ENCODE data around the gene CRCP.
"Not testable (repeated sequence)": the region's sequence is repeated elsewhere in the genome, so short reads cannot be mapped to it uniquely, and the experiment has no call there.

CRCP gene

GRCh38 chr7:66163186-66163610, 48.6 kb downstream of the CRCP start:
- no peaks in the 10 kb centered on the region for H3K27me3 ChIP-seq (ENCODE audit: control insufficient read depth, insufficient read depth, low read length)
- no peak overlapping the region for H3K9ac ChIP-seq (ENCODE audit: low read depth, low read length)
- no peaks in the 10 kb centered on the region for H3K9me3 ChIP-seq (replicated peaks; ENCODE audit: low read length)
- peaks cover 8% of the 10 kb centered on the region for H3K4me1 ChIP-seq (ENCODE audit: control insufficient read depth, insufficient read depth, low read length)
- H3K36me3 ChIP-seq (ENCODE audit: insufficient read depth, low read length), result peaks cover 3% of the 10 kb centered on the region
- H3K4me2 ChIP-seq (ENCODE audit: low read length), result no peak overlapping the region
- no peak overlapping the region for H3K4me3 ChIP-seq (ENCODE audit: low read length)

- Histone ChIP-seq H3K9me3 (replicated peaks; ENCODE audit: low read length) (no peaks in the 10 kb centered on the region), H3K36me3 (ENCODE audit: insufficient read depth, low read length) (no peaks in the 10 kb centered on the region), H3K4me1 (ENCODE audit: control insufficient read depth, insufficient read depth, low read length) (peaks cover 8% of the 10 kb centered on the region), H3K27me3 (ENCODE audit: control insufficient read depth, insufficient read depth, low read length) (no peaks in the 10 kb centered on the region), H3K4me3 (ENCODE audit: low read length) (no peak overlapping the region), H3K4me2 (ENCODE audit: low read length) (no peak overlapping the region), H3K9ac (ENCODE audit: low read depth, low read length) (no peak overlapping the region)
Measured at GRCh38 chr7:66164356-66164755, 49.7 kb downstream of the CRCP start.

- H3K27me3 ChIP-seq (ENCODE audit: control insufficient read depth, insufficient read depth, low read length), result no peaks in the 10 kb centered on the region
- peaks cover 16% of the 10 kb centered on the region for H3K4me1 ChIP-seq (ENCODE audit: control insufficient read depth, insufficient read depth, low read length)
- H3K9me3 ChIP-seq (replicated peaks; ENCODE audit: low read length), result no peaks in the 10 kb centered on the region
- no peak overlapping the region for H3K4me3 ChIP-seq (ENCODE audit: low read length)
- no peak overlapping the region for H3K9ac ChIP-seq (ENCODE audit: low read depth, low read length)
- H3K4me2 ChIP-seq (ENCODE audit: low read length), result no peak overlapping the region
- no peaks in the 10 kb centered on the region for H3K36me3 ChIP-seq (ENCODE audit: insufficient read depth, low read length)
Measured at GRCh38 chr7:66167773-66168387, 53.2 kb downstream of the CRCP start.

- no peaks in the 10 kb centered on the region for H3K27me3 ChIP-seq (ENCODE audit: control insufficient read depth, insufficient read depth, low read length)
- no peak overlapping the region for H3K9ac ChIP-seq (ENCODE audit: low read depth, low read length)
- no peaks in the 10 kb centered on the region for H3K9me3 ChIP-seq (replicated peaks; ENCODE audit: low read length)
- H3K4me1 ChIP-seq (ENCODE audit: control insufficient read depth, insufficient read depth, low read length), result peaks cover 16% of the 10 kb centered on the region
- H3K36me3 ChIP-seq (ENCODE audit: insufficient read depth, low read length), result no peaks in the 10 kb centered on the region
- no peak overlapping the region for H3K4me2 ChIP-seq (ENCODE audit: low read length)
- no peak overlapping the region for H3K4me3 ChIP-seq (ENCODE audit: low read length)
Measured at GRCh38 chr7:66169616-66170015, 55.0 kb downstream of the CRCP start.

- H3K36me3 ChIP-seq (ENCODE audit: insufficient read depth, low read length), result no peaks in the 10 kb centered on the region
- no peak overlapping the region for H3K9ac ChIP-seq (ENCODE audit: low read depth, low read length)
- H3K27me3 ChIP-seq (ENCODE audit: control insufficient read depth, insufficient read depth, low read length), result no peaks in the 10 kb centered on the region
- H3K4me1 ChIP-seq (ENCODE audit: control insufficient read depth, insufficient read depth, low read length), result peaks cover 16% of the 10 kb centered on the region
- peak overlapping the region; percentile 42 for H3K4me2 ChIP-seq (ENCODE audit: low read length)
- H3K4me3 ChIP-seq (ENCODE audit: low read length), result no peak overlapping the region
- H3K9me3 ChIP-seq (replicated peaks; ENCODE audit: low read length), result no peaks in the 10 kb centered on the region
Measured at GRCh38 chr7:66170309-66171231, 55.9 kb downstream of the CRCP start.

GRCh38 chr7:66172536-66173401, 58.1 kb downstream of the CRCP start:
- not testable (repeated sequence) for H3K4me3 ChIP-seq (ENCODE audit: low read length); H3K9ac ChIP-seq (ENCODE audit: low read depth, low read length); H3K4me2 ChIP-seq (ENCODE audit: low read length); H3K27me3 ChIP-seq (ENCODE audit: control insufficient read depth, insufficient read depth, low read length); H3K36me3 ChIP-seq (ENCODE audit: insufficient read depth, low read length); H3K9me3 ChIP-seq (replicated peaks; ENCODE audit: low read length)
- peaks cover 11% of the 10 kb centered on the region for H3K4me1 ChIP-seq (ENCODE audit: control insufficient read depth, insufficient read depth, low read length)

GRCh38 chr7:66173856-66174255, 59.2 kb downstream of the CRCP start:
- Histone ChIP-seq H3K4me2 (ENCODE audit: low read length) (no peak overlapping the region), H3K27me3 (ENCODE audit: control insufficient read depth, insufficient read depth, low read length) (no peaks in the 10 kb centered on the region), H3K4me1 (ENCODE audit: control insufficient read depth, insufficient read depth, low read length) (peaks cover 8% of the 10 kb centered on the region), H3K9me3 (replicated peaks; ENCODE audit: low read length) (no peaks in the 10 kb centered on the region), H3K36me3 (ENCODE audit: insufficient read depth, low read length) (no peaks in the 10 kb centered on the region), H3K4me3 (ENCODE audit: low read length) (no peak overlapping the region), H3K9ac (ENCODE audit: low read depth, low read length) (no peak overlapping the region)

GRCh38 chr7:66175006-66175405, 60.4 kb downstream of the CRCP start:
- H3K4me3 ChIP-seq (ENCODE audit: low read length); H3K9ac ChIP-seq (ENCODE audit: low read depth, low read length); H3K4me1 ChIP-seq (ENCODE audit: control insufficient read depth, insufficient read depth, low read length); H3K9me3 ChIP-seq (replicated peaks; ENCODE audit: low read length); H3K36me3 ChIP-seq (ENCODE audit: insufficient read depth, low read length); H3K4me2 ChIP-seq (ENCODE audit: low read length); H3K27me3 ChIP-seq (ENCODE audit: control insufficient read depth, insufficient read depth, low read length): not testable (repeated sequence)

GRCh38 chr7:66176914-66177313, 62.3 kb downstream of the CRCP start:
- H3K9me3 ChIP-seq (replicated peaks; ENCODE audit: low read length), result no peaks in the 10 kb centered on the region
- no peak overlapping the region for H3K4me2 ChIP-seq (ENCODE audit: low read length)
- no peaks in the 10 kb centered on the region for H3K36me3 ChIP-seq (ENCODE audit: insufficient read depth, low read length)
- no peak overlapping the region for H3K9ac ChIP-seq (ENCODE audit: low read depth, low read length)
- no peaks in the 10 kb centered on the region for H3K27me3 ChIP-seq (ENCODE audit: control insufficient read depth, insufficient read depth, low read length)
- H3K4me3 ChIP-seq (ENCODE audit: low read length), result no peak overlapping the region
- no peaks in the 10 kb centered on the region for H3K4me1 ChIP-seq (ENCODE audit: control insufficient read depth, insufficient read depth, low read length)

GRCh38 chr7:66178258-66178657, 63.6 kb downstream of the CRCP start:
- Histone ChIP-seq H3K27me3 (ENCODE audit: control insufficient read depth, insufficient read depth, low read length) (no peaks in the 10 kb centered on the region), H3K9ac (ENCODE audit: low read depth, low read length) (no peak overlapping the region), H3K9me3 (replicated peaks; ENCODE audit: low read length) (no peaks in the 10 kb centered on the region), H3K4me2 (ENCODE audit: low read length) (no peak overlapping the region), H3K4me1 (ENCODE audit: control insufficient read depth, insufficient read depth, low read length) (peaks cover under 1% of the 10 kb centered on the region), H3K36me3 (ENCODE audit: insufficient read depth, low read length) (no peaks in the 10 kb centered on the region), H3K4me3 (ENCODE audit: low read length) (no peak overlapping the region)

- Histone ChIP-seq H3K9me3 (replicated peaks; ENCODE audit: low read length) (no peaks in the 10 kb centered on the region), H3K4me1 (ENCODE audit: control insufficient read depth, insufficient read depth, low read length) (peaks cover 14% of the 10 kb centered on the region), H3K4me2 (ENCODE audit: low read length) (no peak overlapping the region), H3K36me3 (ENCODE audit: insufficient read depth, low read length) (no peaks in the 10 kb centered on the region), H3K9ac (ENCODE audit: low read depth, low read length) (no peak overlapping the region), H3K27me3 (ENCODE audit: control insufficient read depth, insufficient read depth, low read length) (no peaks in the 10 kb centered on the region), H3K4me3 (ENCODE audit: low read length) (no peak overlapping the region)
Measured at GRCh38 chr7:66181329-66181728, 66.7 kb downstream of the CRCP start.
